PC-9 (cell line): ENCODE results near the gene NCOA4. TPM values are rescaled to one million over a fixed set of nuclear protein-coding genes. Genes with fewer than 3 reads are reported as not detected.
"Not testable (repeated sequence)": the region's sequence is repeated elsewhere in the genome, so short reads cannot be mapped to it uniquely, and the experiment has no call there.

Experiments
- BruUV-seq: library from RNA; stranded (reverse); fragments of 400-500 nt; replicated peaks from 2 replicates; lab custom pipeline; 2021; lab: Mats Ljungman, UMichigan
- CTCF ChIA-PET: fragments of 300-600 bp; sonication (Branson Sonifier 250); formaldehyde crosslinking; loops from one replicate; lab custom pipeline; 2022; ENCODE audit warnings: antibody characterized with exemption; lab: Charles Lee
- POLR2A ChIA-PET: fragments of 300-600 bp; sonication (Branson Sonifier 250); formaldehyde crosslinking; loops from one replicate; lab custom pipeline; 2022; ENCODE audit warnings: antibody characterized with exemption; ENCODE audit not compliant: unreplicated experiment; lab: Charles Lee
- DNase-seq, 2 experiments: peaks; one replicate each; pipeline versions ENCODE4 v3.0.0 to v3.0.0-alpha.2; 2015 to 2022; ENCODE audit warnings: mixed read lengths in 1 of 2
- H2AFZ ChIP-seq: fragments of 200-600 bp; sonication (generic); 2 replicates; pipeline ENCODE4 v1.8.1; 2017; ENCODE audit warnings: antibody characterized with exemption
- H3F3A ChIP-seq: fragments of 200-600 bp; sonication (generic); 2 replicates; pipeline ENCODE4 v1.8.1; 2017; ENCODE audit warnings: antibody characterized with exemption, mild to moderate bottlenecking, low read depth; ENCODE audit not compliant: insufficient read depth
- H3K27ac ChIP-seq: fragments of 200-600 bp; sonication (generic); 2 replicates; pipeline ENCODE4 v1.6.1; 2016; ENCODE audit warnings: mixed run types
- H3K27me3 ChIP-seq: fragments of 200-600 bp; sonication (generic); 2 replicates; pipeline ENCODE4 v1.6.1; 2016; ENCODE audit warnings: low read depth, mixed run types; ENCODE audit not compliant: insufficient read depth
- H3K36me3 ChIP-seq: fragments of 200-600 bp; sonication (generic); 2 replicates; pipeline ENCODE4 v1.6.1; 2016; ENCODE audit warnings: low read depth, mixed run types
- H3K4me1 ChIP-seq: fragments of 200-600 bp; sonication (generic); replicated peaks from 2 replicates; pipeline ENCODE4 v1.6.1; 2016; ENCODE audit warnings: mixed run types; ENCODE audit not compliant: insufficient read depth
- H3K4me2 ChIP-seq: fragments of 200-600 bp; sonication (generic); 2 replicates; pipeline ENCODE4 v1.6.1; 2017; ENCODE audit warnings: mixed run types
- H3K4me3 ChIP-seq: fragments of 200-600 bp; sonication (generic); 2 replicates; pipeline ENCODE4 v1.6.1; 2016; ENCODE audit warnings: mixed run types
- H3K79me2 ChIP-seq: fragments of 200-600 bp; sonication (generic); 2 replicates; pipeline ENCODE4 v1.6.1; 2017; ENCODE audit warnings: low read depth, mixed run types
- H3K9me2 ChIP-seq: fragments of 200-600 bp; sonication (generic); 2 replicates; pipeline ENCODE4 v1.8.1; 2017; ENCODE audit warnings: mild to moderate bottlenecking; ENCODE audit not compliant: insufficient read depth
- H3K9me3 ChIP-seq: fragments of 200-600 bp; sonication (generic); 2 replicates; pipeline ENCODE4 v1.8.1; 2016; ENCODE audit warnings: low read depth; ENCODE audit not compliant: insufficient read depth
- H4K20me1 ChIP-seq: fragments of 200-600 bp; sonication (generic); 2 replicates; pipeline ENCODE4 v1.8.1; 2017; ENCODE audit not compliant: insufficient read depth
- intact Hi-C: fragments of 100-400 bp; cut with micrococcal nuclease; formaldehyde crosslinking; loops from one replicate; pipeline ENCODE4 v1.10.0; 2022; ENCODE audit not compliant: unreplicated experiment
- total RNA-seq: library from RNA; stranded (reverse); gene quantifications from 2 replicates; pipeline ENCODE4 v1.2.3, GENCODE V29; 2021

The NCOA4 gene
- total RNA-seq, 1 experiment from 2014 or later: 143 TPM

GRCh38 chr10:45971742-45972105 lies 58.7 kb downstream of the NCOA4 start:
- H3K36me3 ChIP-seq, H3K9me3 ChIP-seq, POLR2A ChIA-PET, CTCF ChIA-PET, H3K9me2 ChIP-seq, H3F3A ChIP-seq, H4K20me1 ChIP-seq, intact Hi-C loops, H3K27me3 ChIP-seq: not testable (repeated sequence)
- peak overlapping the region; percentile 99 for H3K4me2 ChIP-seq
- H3K4me3 ChIP-seq: peak overlapping the region; percentile 97
- BruUV-seq: TSS peak; percentile 70
- peak overlapping the region; percentile 31 for H3K27ac ChIP-seq
- H3K79me2 ChIP-seq: peaks cover 86% of the 10 kb centered on the region
- DNase-seq: peak in 1 of 2 experiments; percentile 28
- H3K4me1 ChIP-seq: peaks cover 16% of the 10 kb centered on the region
- H2AFZ ChIP-seq: peak overlapping the region; percentile 84

- POLR2A ChIA-PET, intact Hi-C loops: not testable (repeated sequence)
Measured at GRCh38 chr10:45971019-45971418, 59.4 kb downstream of the NCOA4 start.

GRCh38 chr10:45962686-45963452 lies 67.6 kb downstream of the NCOA4 start:
- not testable (repeated sequence) for H3K4me3 ChIP-seq, H4K20me1 ChIP-seq

More at GRCh38 chr10:45971019-45971418, 59.4 kb downstream of the NCOA4 start:
- H3K9me2 ChIP-seq, H3K27me3 ChIP-seq, H3F3A ChIP-seq, H3K36me3 ChIP-seq, BruUV-seq, CTCF ChIA-PET, H3K9me3 ChIP-seq, H4K20me1 ChIP-seq: not testable (repeated sequence)
- Histone ChIP-seq H3K4me3 (peak overlapping the region; percentile 97), H3K4me2 (peak overlapping the region; percentile 99), H2AFZ (peak overlapping the region; percentile 84), H3K27ac (0 out of 2 replicates have a peak overlapping the region, but pooled peaks have one; percentile 31), H3K79me2 (peaks cover 92% of the 10 kb centered on the region), H3K4me1 (peaks cover 16% of the 10 kb centered on the region)
- peak in 1 of 2 experiments; percentile 9 for DNase-seq

GRCh38 chr10:45957928-45958327 lies 72.5 kb downstream of the NCOA4 start:
- H3K36me3 ChIP-seq, H3K27me3 ChIP-seq, H3K4me2 ChIP-seq, H4K20me1 ChIP-seq, H3K9me3 ChIP-seq, intact Hi-C loops, POLR2A ChIA-PET, DNase-seq, BruUV-seq, H2AFZ ChIP-seq, H3F3A ChIP-seq, H3K79me2 ChIP-seq, H3K4me1 ChIP-seq, CTCF ChIA-PET, H3K9me2 ChIP-seq, H3K4me3 ChIP-seq, H3K27ac ChIP-seq: not testable (repeated sequence)

More at GRCh38 chr10:45962686-45963452, 67.6 kb downstream of the NCOA4 start:
- DNase-seq, intact Hi-C loops, CTCF ChIA-PET, H3K9me3 ChIP-seq, H3K9me2 ChIP-seq, H3K4me1 ChIP-seq, H3K36me3 ChIP-seq, H3K27ac ChIP-seq, BruUV-seq, H3K27me3 ChIP-seq, POLR2A ChIA-PET, H3K4me2 ChIP-seq, H2AFZ ChIP-seq, H3F3A ChIP-seq: not testable (repeated sequence)
- H3K79me2 ChIP-seq: peaks cover 23% of the 10 kb centered on the region

- CTCF ChIA-PET, H4K20me1 ChIP-seq, H3K9me2 ChIP-seq, H3K36me3 ChIP-seq, H3K4me2 ChIP-seq, POLR2A ChIA-PET, BruUV-seq, H3F3A ChIP-seq, H3K4me1 ChIP-seq, H3K27me3 ChIP-seq, H2AFZ ChIP-seq, intact Hi-C loops, H3K27ac ChIP-seq, H3K9me3 ChIP-seq, H3K79me2 ChIP-seq, DNase-seq, H3K4me3 ChIP-seq: not testable (repeated sequence)
Measured at GRCh38 chr10:45956634-45957033, 73.8 kb downstream of the NCOA4 start.

Other genes with a start within 250 kb of the NCOA4 start
- gene AGAP4, start 183.1 kb downstream of the NCOA4 start, total RNA-seq: 24.2 and 31.4 TPM in 2 replicates
- 64.9 and 82.4 TPM in 2 replicates for gene TIMM23, start 58.1 kb downstream of the NCOA4 start, total RNA-seq
- not detected in 2 replicates for gene MSMB, start 15.6 kb upstream of the NCOA4 start, total RNA-seq